ENCODE results near the gene PRLR.
"Not testable (repeated sequence)": the region's sequence is repeated elsewhere in the genome, so short reads cannot be mapped to it uniquely, and the experiment has no call there.

Gene PRLR

DNA sequence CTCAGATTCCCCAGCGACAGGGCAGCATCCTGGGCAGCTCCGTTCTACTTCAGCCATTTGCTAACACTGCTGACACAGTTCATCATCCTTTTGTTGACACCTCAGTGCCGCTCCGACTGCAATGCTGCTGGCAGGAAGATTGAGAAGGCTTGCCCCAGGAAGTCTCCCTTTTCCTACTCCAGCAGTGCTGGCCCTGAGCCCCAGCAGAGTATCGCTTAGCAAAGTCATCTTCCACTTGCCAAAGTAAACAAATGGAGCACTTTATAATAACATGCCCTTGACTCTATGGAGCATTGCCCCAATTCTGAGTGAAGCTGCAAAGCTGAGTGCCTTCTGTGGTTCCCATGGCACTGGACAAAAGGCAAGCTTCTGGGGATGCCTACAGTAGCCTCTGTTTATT is 32.2 kb downstream of the PRLR start:
- TF ChIP-seq CTCF (IDR thresholded peaks at IDR 0.05): no peak
- Histone ChIP-seq H3K27ac (no peak overlapping the region), H3K4me3 (peak overlapping the region; percentile 30)
- no peak for DNase-seq (ENCODE audit: low spot score)

GRCh38 chr5:35197351-35197750 is 32.9 kb downstream of the PRLR start:
- no peak for TF ChIP-seq CTCF (IDR thresholded peaks at IDR 0.05)
- no peak overlapping the region for H3K27ac ChIP-seq
- H3K4me3 ChIP-seq: no peak overlapping the region
- no peak for DNase-seq (ENCODE audit: low spot score)

GRCh38 chr5:35195472-35195852 is 34.8 kb downstream of the PRLR start:
- H3K27ac ChIP-seq: no peak overlapping the region
- no peak for DNase-seq (ENCODE audit: low spot score)
- no peak overlapping the region for H3K4me3 ChIP-seq
- no peak for TF ChIP-seq CTCF (IDR thresholded peaks at IDR 0.05)

- TF ChIP-seq CTCF (IDR thresholded peaks at IDR 0.05): no peak
- no peak for DNase-seq (ENCODE audit: low spot score)
- Histone ChIP-seq H3K27ac (no peak overlapping the region), H3K4me3 (no peak overlapping the region)
Measured at GRCh38 chr5:35194635-35195471, 35.4 kb downstream of the PRLR start.

DNA sequence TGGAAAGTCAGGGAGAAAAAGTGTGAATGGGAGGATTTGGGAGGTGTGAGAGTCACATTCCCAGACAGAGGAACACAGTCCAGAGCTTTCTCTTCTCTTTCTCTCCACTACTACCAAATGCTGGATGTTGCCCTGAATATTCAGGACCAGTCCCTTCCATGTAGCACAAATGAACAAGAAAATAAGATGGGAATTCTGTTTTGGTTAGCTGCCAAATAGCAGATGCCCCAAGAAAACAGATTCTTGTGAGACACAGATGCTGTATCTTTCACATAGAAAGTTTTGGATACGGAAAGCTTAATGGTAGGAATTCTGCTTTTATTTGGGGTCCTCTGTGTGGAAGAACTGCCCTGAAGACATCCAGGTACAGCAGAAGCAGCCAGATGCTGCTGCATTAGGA is 37.8 kb downstream of the PRLR start:
- no peak for DNase-seq (ENCODE audit: low spot score)
- TF ChIP-seq CTCF (IDR thresholded peaks at IDR 0.05): no peak
- H3K27ac ChIP-seq: no peak overlapping the region
- H3K4me3 ChIP-seq: no peak overlapping the region

GRCh38 chr5:35189801-35190200 is 40.5 kb downstream of the PRLR start:
- not testable (repeated sequence) for H3K4me3 ChIP-seq; H3K27ac ChIP-seq; DNase-seq (ENCODE audit: low spot score)

DNA sequence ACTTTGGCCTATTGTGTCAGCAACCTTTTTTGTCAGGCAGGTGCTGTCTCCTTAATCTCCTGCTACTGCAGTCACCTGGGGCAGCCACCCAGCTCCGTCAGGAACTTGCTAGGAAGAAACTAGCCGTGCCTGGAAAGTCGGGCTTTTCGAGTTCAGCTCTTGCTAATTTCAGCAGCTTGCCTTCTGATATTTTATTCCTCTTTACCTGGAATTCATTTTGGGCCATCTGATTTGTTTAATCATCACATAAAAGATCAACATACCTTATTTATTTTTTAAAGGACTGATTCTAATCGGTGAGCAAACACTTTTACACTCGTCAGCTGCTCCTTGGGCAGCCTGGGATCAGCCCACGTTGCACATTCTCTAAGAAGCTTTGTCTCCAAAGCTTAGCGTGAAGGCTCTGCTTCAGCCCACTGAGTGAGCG is 42.2 kb downstream of the PRLR start:
- TF ChIP-seq CTCF (IDR thresholded peaks at IDR 0.05): no peak
- DNase-seq (ENCODE audit: low spot score): no peak
- Histone ChIP-seq H3K27ac (no peak overlapping the region), H3K4me3 (no peak overlapping the region)

DNA sequence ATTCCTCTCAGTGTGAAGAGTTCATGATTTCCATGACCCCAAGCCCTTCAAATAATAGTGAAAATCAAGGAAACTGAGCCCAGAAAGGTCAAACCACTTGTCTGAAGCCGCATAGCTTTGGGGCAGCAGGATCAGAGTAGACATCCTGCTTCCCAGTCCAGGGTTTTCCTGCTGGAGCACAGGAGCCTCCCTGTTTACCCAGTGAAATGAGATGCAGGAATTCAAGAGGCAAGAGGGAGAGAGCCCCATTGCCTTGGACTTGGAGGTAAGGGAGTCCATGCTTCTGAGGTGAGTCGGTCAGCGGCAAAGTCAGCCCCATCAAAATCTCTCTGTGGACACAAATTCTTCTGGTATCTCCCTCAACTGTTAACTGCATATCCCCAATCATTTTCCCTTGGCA is 42.7 kb downstream of the PRLR start:
- H3K4me3 ChIP-seq; DNase-seq (ENCODE audit: low spot score); H3K27ac ChIP-seq: not testable (repeated sequence)

Measured in coronary artery (tissue), 2 donors.